GM12878 (cell line): ENCODE data around the gene RBBP8NL. TPM values are rescaled to one million over a fixed set of nuclear protein-coding genes. Genes with fewer than 3 reads are reported as not detected.

ENCODE experiments used
- ATAC-seq: fragments of 200-7000 bp; cut with Tn5 transposase; 3 replicates; pipeline ENCODE4 v1.9.1; 2020; ENCODE audit warnings: mild to moderate bottlenecking, moderate library complexity
- BruUV-seq: library from RNA; stranded (reverse); fragments of 400-500 nt; replicated peaks from 2 replicates; lab custom pipeline; 2021; lab: Mats Ljungman, UMichigan
- CTCF ChIA-PET: fragments of 300-600 bp; sonication (Branson Sonifier 250); formaldehyde crosslinking; extraction: SDS; loops from one replicate; lab custom pipeline; 2021; ENCODE audit warnings: inconsistent platforms; lab: Yijun Ruan, JAX
- POLR2A ChIA-PET: fragments of 350-600 bp; formaldehyde crosslinking; extraction: SDS; loops from one replicate; lab custom pipeline; 2021; ENCODE audit warnings: inconsistent platforms; lab: Charles Lee
- RAD21 ChIA-PET: fragments of 300-600 bp; sonication (Branson Sonifier 250); formaldehyde crosslinking; loops from one replicate; lab custom pipeline; 2023; ENCODE audit warnings: antibody characterized with exemption; ENCODE audit not compliant: unreplicated experiment; lab: Charles Lee
- SMC1A ChIA-PET: fragments of 300-600 bp; sonication (Branson Sonifier 250); formaldehyde crosslinking; loops from one replicate; lab custom pipeline; 2023; ENCODE audit not compliant: unreplicated experiment, uncharacterized antibody; lab: Charles Lee
- DNase-seq: peaks from one replicate; pipeline ENCODE4 v3.0.0-alpha.2; 2011; ENCODE audit warnings: low read depth, low spot score
- FAIRE-seq: peaks from 3 replicates; lab custom pipeline; 2011; peaks lifted over from hg19 to GRCh38; lab: Jason Lieb, UNC
- H2AFZ ChIP-seq: 2 replicates; pipeline ENCODE4 v1.6.0; 2011; ENCODE audit warnings: low read depth, low read length, control low read depth; ENCODE audit not compliant: control insufficient read depth
- H3K27ac ChIP-seq: 2 replicates; pipeline ENCODE4 v1.5.1; 2011; ENCODE audit warnings: control low read depth; ENCODE audit not compliant: control insufficient read depth, insufficient read depth
- H3K27me3 ChIP-seq, 2 experiments: replicated peaks in 1 of 2; 2 replicates each; pipeline versions ENCODE4 v1.6.0 to v1.6.1; 2011; ENCODE audit warnings: low read length in 1 of 2; ENCODE audit not compliant: control insufficient read depth in 2 of 2, insufficient read depth in 2 of 2
- H3K36me3 ChIP-seq, 2 experiments: 2 replicates each; pipeline ENCODE4 v1.5.1; 2011; ENCODE audit warnings: low read length in 1 of 2; ENCODE audit not compliant: control insufficient read depth in 2 of 2, insufficient read depth in 2 of 2
- H3K4me1 ChIP-seq: 2 replicates; pipeline ENCODE4 v1.6.1; 2011; ENCODE audit warnings: mild to moderate bottlenecking, low read length, moderate library complexity, mixed read lengths; ENCODE audit not compliant: control insufficient read depth, insufficient read depth
- H3K4me2 ChIP-seq: 2 replicates; pipeline ENCODE4 v1.6.0; 2011; ENCODE audit warnings: control low read depth; ENCODE audit not compliant: control insufficient read depth, insufficient read depth
- H3K4me3 ChIP-seq: fragments of 200-600 bp; sonication (generic); 2 replicates; pipeline ENCODE4 v1.5.1; 2016
- H3K79me2 ChIP-seq: 2 replicates; pipeline ENCODE4 v1.6.0; 2011; ENCODE audit warnings: low read length; ENCODE audit not compliant: control insufficient read depth, insufficient read depth
- H3K9ac ChIP-seq: 2 replicates; pipeline ENCODE4 v1.8.0; 2011; ENCODE audit warnings: low read length, control low read depth, mixed read lengths; ENCODE audit not compliant: control insufficient read depth, insufficient read depth
- H3K9me3 ChIP-seq: replicated peaks from 3 replicates; pipeline ENCODE4 v1.5.1; 2011; ENCODE audit warnings: mild to moderate bottlenecking, low read length; ENCODE audit not compliant: control insufficient read depth, insufficient read depth
- H4K20me1 ChIP-seq: 2 replicates; pipeline ENCODE4 v1.6.0; 2011; ENCODE audit not compliant: control insufficient read depth, insufficient read depth
- BACH1 ChIP-seq: fragments of 450-650 bp; IDR thresholded peaks from 2 replicates; pipeline ENCODE4 v1.6.1; 2017; ENCODE audit warnings: mild to moderate bottlenecking, borderline replicate concordance
- DPF2 ChIP-seq: fragments of 450-650 bp; IDR thresholded peaks from 2 replicates; pipeline ENCODE4 v1.6.1; 2017; ENCODE audit warnings: mild to moderate bottlenecking
- NBN ChIP-seq: fragments of 450-650 bp; IDR thresholded peaks from 2 replicates; pipeline ENCODE4 v1.6.1; 2016
- WGBS: methylation state at CpG from one replicate; pipeline ENCODE4 v1.1.6; 2016; ENCODE audit warnings: low lambda C conversion rate; ENCODE audit not compliant: insufficient replicate concordance, insufficient coverage; ENCODE audit errors: missing lambda C conversion rate; 5-methylcytosine and 5-hydroxymethylcytosine counted together
- in situ Hi-C: fragments of 300-500 bp; cut with MboI; formaldehyde crosslinking; loops from 9 replicates; pipeline ENCODE4 v1.14.3; 2018; ENCODE audit warnings: mixed read lengths
- intact Hi-C: fragments of 100-400 bp; cut with micrococcal nuclease; formaldehyde crosslinking; loops from one replicate; pipeline ENCODE4 v1.14.2; 2022; ENCODE audit not compliant: unreplicated experiment
- polyA plus RNA-seq, 11 experiments: library from polyadenylated mRNA; depleted of rRNA in 4 of 11; unstranded in 6 of 11; stranded (reverse) in 5 of 11; fragments of >200 nt; fragmentation: Nextera tagmentation in 4 of 11; fragmentation: Illumina TruSeq in 1 of 11; extraction: Ambion mirVana in 4 of 11; extraction: Trizol in 1 of 11; gene quantifications; 1 replicate in 1 of 11; 2 replicates in 10 of 11; pipeline versions ENCODE4 v1.2.1 to v1.2.3, GENCODE V29; 2011 to 2016; ENCODE audit warnings: inconsistent platforms in 2 of 11, missing spikeins in 2 of 11, low read depth in 1 of 11
- total RNA-seq, 4 experiments: library from RNA; depleted of rRNA in 3 of 4; stranded (reverse); fragments of >200 nt in 3 of 4; fragmentation: Illumina TruSeq in 1 of 4; extraction: Trizol in 1 of 4; gene quantifications; 2 replicates each; pipeline versions ENCODE4 v1.2.1 to v1.2.3, GENCODE V29; 2013 to 2021
- TF ChIP-seq, protein P1 (sequence below): fragments of 450-650 bp; formaldehyde crosslinking; IDR thresholded peaks from 2 replicates; pipeline ENCODE4 v1.5.0; 2022; ENCODE audit warnings: mild to moderate bottlenecking, missing genetic modification characterization

RBBP8NL gene
- total and polyA plus RNA-seq, 10 of the 15 experiments (the other 5 are each of a cell fraction or from before 2014, with no cell fraction given): not detected

DNA sequence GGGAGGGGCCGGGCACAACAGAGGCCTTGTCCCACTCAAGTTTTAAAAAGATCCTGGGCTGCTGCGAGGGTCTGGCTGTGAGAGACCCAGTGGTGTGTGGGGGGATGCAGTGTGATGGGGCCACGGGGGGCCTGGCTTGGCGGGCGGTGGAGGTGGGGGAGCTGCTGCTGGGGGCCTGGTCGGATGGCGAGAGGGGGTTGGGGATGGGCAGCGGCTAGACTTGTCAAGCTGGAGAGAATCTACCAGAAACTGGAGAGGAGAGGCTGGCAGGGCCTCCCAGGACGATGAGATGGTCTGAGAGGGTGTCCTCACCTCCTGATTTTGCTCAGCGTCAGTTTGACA, 35.3 kb downstream of the RBBP8NL start (continued):
- TF ChIP-seq DPF2: no peak
- TF ChIP-seq, all 136 proteins: peak for 0

DNA sequence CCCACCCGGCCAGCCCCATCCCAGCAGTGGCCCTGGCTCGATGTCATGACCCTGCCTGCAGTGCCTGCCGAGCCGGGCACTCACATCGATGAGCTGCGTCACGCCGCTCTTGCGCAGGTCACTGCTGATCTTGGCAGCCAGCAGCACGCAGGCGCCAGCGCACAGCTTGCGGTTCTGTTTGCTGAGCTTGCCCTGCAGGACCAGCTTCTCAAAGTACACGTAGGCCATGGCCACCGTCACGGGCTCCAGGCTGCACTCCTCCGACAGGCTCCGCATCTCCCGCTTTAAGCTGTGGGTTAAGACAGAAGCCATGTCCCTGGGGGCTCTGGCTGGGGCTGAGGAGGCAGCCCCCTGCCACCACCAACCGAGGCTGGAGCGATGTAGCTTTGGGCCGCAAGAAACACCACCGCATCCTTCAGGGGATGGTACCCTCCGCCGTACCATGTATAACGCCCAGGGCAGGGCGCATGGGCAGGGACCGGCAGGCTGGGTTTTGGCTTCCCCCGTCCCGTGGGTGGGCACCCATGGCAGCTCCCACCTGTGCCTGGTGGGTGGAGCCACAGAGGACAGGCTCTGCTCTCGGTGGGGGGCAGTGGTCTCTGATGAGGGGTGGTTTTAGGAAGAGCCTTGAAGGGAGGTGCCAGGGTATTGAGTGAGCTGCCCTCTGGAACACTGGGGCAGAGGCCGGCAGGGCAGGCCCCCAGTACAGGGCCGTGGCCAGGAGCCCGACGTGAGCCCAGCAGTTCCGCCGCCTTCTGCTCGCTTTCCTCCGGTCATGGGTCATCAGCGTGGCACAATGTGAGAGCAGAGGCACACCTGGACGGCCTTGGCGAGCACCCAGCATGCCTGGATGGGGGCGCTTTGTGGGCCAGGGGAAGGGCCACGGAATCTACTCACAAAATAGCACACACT, 35.9 kb downstream of the RBBP8NL start:
- H3K36me3 ChIP-seq: peaks cover 9 to 13% of the 10 kb centered on the region in 2 experiments
- TF ChIP-seq BACH1 (no peak), NBN (no peak)
- TF ChIP-seq, protein P1, sequence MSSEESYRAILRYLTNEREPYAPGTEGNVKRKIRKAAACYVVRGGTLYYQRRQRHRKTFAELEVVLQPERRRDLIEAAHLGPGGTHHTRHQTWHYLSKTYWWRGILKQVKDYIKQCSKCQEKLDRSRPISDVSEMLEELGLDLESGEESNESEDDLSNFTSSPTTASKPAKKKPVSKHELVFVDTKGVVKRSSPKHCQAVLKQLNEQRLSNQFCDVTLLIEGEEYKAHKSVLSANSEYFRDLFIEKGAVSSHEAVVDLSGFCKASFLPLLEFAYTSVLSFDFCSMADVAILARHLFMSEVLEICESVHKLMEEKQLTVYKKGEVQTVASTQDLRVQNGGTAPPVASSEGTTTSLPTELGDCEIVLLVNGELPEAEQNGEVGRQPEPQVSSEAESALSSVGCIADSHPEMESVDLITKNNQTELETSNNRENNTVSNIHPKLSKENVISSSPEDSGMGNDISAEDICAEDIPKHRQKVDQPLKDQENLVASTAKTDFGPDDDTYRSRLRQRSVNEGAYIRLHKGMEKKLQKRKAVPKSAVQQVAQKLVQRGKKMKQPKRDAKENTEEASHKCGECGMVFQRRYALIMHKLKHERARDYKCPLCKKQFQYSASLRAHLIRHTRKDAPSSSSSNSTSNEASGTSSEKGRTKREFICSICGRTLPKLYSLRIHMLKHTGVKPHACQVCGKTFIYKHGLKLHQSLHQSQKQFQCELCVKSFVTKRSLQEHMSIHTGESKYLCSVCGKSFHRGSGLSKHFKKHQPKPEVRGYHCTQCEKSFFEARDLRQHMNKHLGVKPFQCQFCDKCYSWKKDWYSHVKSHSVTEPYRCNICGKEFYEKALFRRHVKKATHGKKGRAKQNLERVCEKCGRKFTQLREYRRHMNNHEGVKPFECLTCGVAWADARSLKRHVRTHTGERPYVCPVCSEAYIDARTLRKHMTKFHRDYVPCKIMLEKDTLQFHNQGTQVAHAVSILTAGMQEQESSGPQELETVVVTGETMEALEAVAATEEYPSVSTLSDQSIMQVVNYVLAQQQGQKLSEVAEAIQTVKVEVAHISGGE (CRISPR knock-in tag): no peak
- TF ChIP-seq, all 136 proteins: peak for 0
- no peak overlapping the region for H3K27ac ChIP-seq
- ChIA-PET SMC1A (interaction anchor here (0.6 kb wide), 1 partner anchor 410 kb away, joined by 3 read pairs; no protein-coding TSS in a partner anchor), CTCF (interaction anchor here (1.1 kb wide), 1 partner anchor 19 kb away, joined by 3 read pairs; no protein-coding TSS in a partner anchor), RAD21 (no interaction called here), POLR2A (no interaction called here)
- H4K20me1 ChIP-seq: no peaks in the 10 kb centered on the region
- no peak for ATAC-seq
- H3K9ac ChIP-seq: no peak overlapping the region
- H3K4me2 ChIP-seq: no peak overlapping the region
- H3K27me3 ChIP-seq: no peaks in the 10 kb centered on the region
- H2AFZ ChIP-seq: no peak overlapping the region
- no peak overlapping the region for H3K4me3 ChIP-seq
- peaks cover 31% of the 10 kb centered on the region for H3K79me2 ChIP-seq
- DNase-seq: no peak
- BruUV-seq: no TSS peak
- intact Hi-C loops: no loop called here
- in situ Hi-C loops: loop anchor here (25.0 kb wide), 1 partner anchor 379 kb away; no protein-coding TSS in a partner anchor
- WGBS: 87% methylated on average over 44 of the region's 44 CpGs
- peaks cover 4% of the 10 kb centered on the region; the same call in 1 of the 2 replicates for H3K4me1 ChIP-seq
- no peak for FAIRE-seq
- H3K9me3 ChIP-seq: no peaks in the 10 kb centered on the region
